Caco-2 (cell line): ENCODE data around the gene CASP9. TPM values are rescaled to one million over a fixed set of nuclear protein-coding genes. Genes with fewer than 3 reads are reported as not detected.

Source experiments
- BruUV-seq: library from RNA; stranded (reverse); fragments of 400-500 nt; replicated peaks from 2 replicates; lab custom pipeline; 2021; lab: Mats Ljungman, UMichigan
- CTCF ChIA-PET: fragments of 300-600 bp; sonication (Branson Sonifier 250); formaldehyde crosslinking; loops from one replicate; lab custom pipeline; 2022; ENCODE audit warnings: antibody characterized with exemption; lab: Charles Lee
- POLR2A ChIA-PET: fragments of 300-600 bp; sonication (Branson Sonifier 250); formaldehyde crosslinking; loops from one replicate; lab custom pipeline; 2022; ENCODE audit warnings: antibody characterized with exemption; lab: Charles Lee
- DNase-seq, 2 experiments: peaks; one replicate each; pipeline versions ENCODE4 v3.0.0 to v3.0.0-alpha.2; 2020 to 2022
- H3K27me3 ChIP-seq: replicated peaks from 2 replicates; pipeline ENCODE4 v1.6.0; 2011; ENCODE audit warnings: low read length; ENCODE audit not compliant: control insufficient read depth, insufficient read depth
- H3K36me3 ChIP-seq: 2 replicates; pipeline ENCODE4 v1.5.1; 2011; ENCODE audit warnings: low read length; ENCODE audit not compliant: control insufficient read depth, insufficient read depth
- H3K4me1 ChIP-seq: fragments of 250-450 bp; sonication (Bioruptor Pico); 2 replicates; pipeline ENCODE4 v1.5.1; 2020; ENCODE audit warnings: mild to moderate bottlenecking
- H3K4me3 ChIP-seq: 2 replicates; pipeline ENCODE4 v1.5.1; 2011; ENCODE audit warnings: low read depth, mild to moderate bottlenecking, control low read depth, low read length
- H3K9me3 ChIP-seq: fragments of 250-450 bp; sonication (Bioruptor Pico); 2 replicates; pipeline ENCODE4 v1.5.1; 2020; ENCODE audit warnings: mild to moderate bottlenecking, moderate library complexity
- H3K27ac Mint-ChIP-seq: one replicate; pipeline ENCODE4 v1.8.0; 2022; ENCODE audit warnings: mixed read lengths; ENCODE audit not compliant: unreplicated experiment
- H3K27me3 Mint-ChIP-seq: one replicate; pipeline ENCODE4 v1.8.0; 2022; ENCODE audit warnings: mixed read lengths; ENCODE audit not compliant: insufficient read depth, unreplicated experiment
- H3K36me3 Mint-ChIP-seq: one replicate; pipeline ENCODE4 v1.8.0; 2022; ENCODE audit warnings: mild to moderate bottlenecking, mixed read lengths; ENCODE audit not compliant: insufficient read depth, unreplicated experiment
- H3K4me1 Mint-ChIP-seq: one replicate; pipeline ENCODE4 v1.8.0; 2022; ENCODE audit warnings: low read depth, mixed read lengths; ENCODE audit not compliant: unreplicated experiment
- H3K4me3 Mint-ChIP-seq: one replicate; pipeline ENCODE4 v1.8.0; 2022; ENCODE audit warnings: mild to moderate bottlenecking, moderate library complexity, mixed read lengths; ENCODE audit not compliant: unreplicated experiment
- H3K9me3 Mint-ChIP-seq: one replicate; pipeline ENCODE4 v1.8.0; 2022; ENCODE audit warnings: mixed read lengths; ENCODE audit not compliant: unreplicated experiment
- CTCF ChIP-seq, 2 experiments: fragments of 200-600 bp in 1 of 2; IDR thresholded peaks; 1 replicate in 1 of 2; 2 replicates in 1 of 2; pipeline versions ENCODE4 v1.5.1 to v1.8.0; 2011 to 2022; ENCODE audit warnings: antibody characterized with exemption in 1 of 2, control low read depth in 1 of 2, inconsistent platforms in 1 of 2, low read depth in 1 of 2, low read length in 1 of 2, mild to moderate bottlenecking in 1 of 2, moderate library complexity in 1 of 2; ENCODE audit not compliant: insufficient read depth in 1 of 2, severe bottlenecking in 1 of 2, unreplicated experiment in 1 of 2
- intact Hi-C: fragments of 100-400 bp; cut with micrococcal nuclease; formaldehyde crosslinking; loops from one replicate; pipeline ENCODE4 v1.10.0; 2022; ENCODE audit not compliant: unreplicated experiment
- total RNA-seq: library from RNA; stranded (reverse); gene quantifications from 2 replicates; pipeline ENCODE4 v1.2.3, GENCODE V29; 2022

Gene CASP9
- total RNA-seq, 1 experiment from 2014 or later: 9.9 TPM

DNA sequence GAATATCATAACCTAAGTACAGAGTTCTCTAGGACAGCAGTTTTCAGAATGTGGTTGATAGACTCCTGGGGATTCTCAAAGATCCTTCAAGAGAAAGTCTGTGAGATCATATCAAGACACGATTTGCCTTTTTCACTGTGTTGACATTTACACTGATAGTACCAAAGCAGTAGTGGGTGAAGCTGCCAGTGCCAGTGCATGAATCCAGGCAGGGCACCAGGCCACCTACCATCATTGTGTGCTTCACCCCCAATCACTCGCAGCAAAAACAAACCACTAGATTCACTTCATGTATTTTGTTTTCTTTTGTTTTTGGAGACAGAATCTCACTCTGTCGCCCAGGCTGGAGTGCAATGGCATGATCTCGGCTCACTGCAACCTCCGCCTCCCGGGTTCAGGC, 26.6 kb upstream of the CASP9 start:
- ChIA-PET CTCF (no interaction called here), POLR2A (no interaction called here)
- DNase-seq: no peak
- H3K36me3 ChIP-seq: peaks cover 1% of the 10 kb centered on the region; the same call in 1 of the 2 replicates
- Mint-ChIP-seq H3K9me3 (no peaks in the 10 kb centered on the region), H3K4me3 (no peak overlapping the region), H3K36me3 (peaks cover 25% of the 10 kb centered on the region), H3K4me1 (no peaks in the 10 kb centered on the region), H3K27me3 (no peaks in the 10 kb centered on the region), H3K27ac (no peak overlapping the region)
- no peaks in the 10 kb centered on the region for H3K4me1 ChIP-seq
- H3K9me3 ChIP-seq: no peaks in the 10 kb centered on the region
- TF ChIP-seq CTCF (IDR thresholded peaks at IDR 0.05; ENCODE audit: insufficient read depth in 1 of 2, low read depth in 1 of 2, low read length in 1 of 2, severe bottlenecking in 1 of 2, unreplicated experiment in 1 of 2): no peak
- H3K4me3 ChIP-seq: no peak overlapping the region
- H3K27me3 ChIP-seq: no peaks in the 10 kb centered on the region
- BruUV-seq: no TSS peak
- intact Hi-C loops: no loop called here

DNA sequence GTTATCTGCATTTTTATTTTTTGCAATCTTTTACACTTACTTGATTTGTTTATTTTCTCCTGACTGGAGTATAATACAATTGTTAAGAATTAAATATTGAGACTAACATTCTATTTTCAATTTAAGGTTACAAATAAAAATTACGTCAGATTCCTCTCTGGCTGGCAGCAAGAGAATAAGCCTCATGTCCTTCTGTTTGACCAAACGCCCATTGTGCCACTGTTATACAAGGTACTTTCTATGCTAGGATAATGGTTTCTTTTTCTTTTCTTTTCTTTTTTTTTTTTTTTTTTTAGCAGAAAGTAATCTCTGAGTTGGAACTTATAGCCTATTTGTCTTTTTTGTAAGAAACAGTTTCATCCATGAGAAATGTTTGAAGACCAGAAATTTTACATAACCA, 22.6 kb upstream of the CASP9 start:
- POLR2A ChIA-PET: no interaction called here
- Histone ChIP-seq H3K9me3 (no peaks in the 10 kb centered on the region), H3K4me1 (no peaks in the 10 kb centered on the region), H3K36me3 (peaks cover 1% of the 10 kb centered on the region; the same call in 1 of the 2 replicates), H3K4me3 (no peak overlapping the region), H3K27me3 (no peaks in the 10 kb centered on the region)
- no TSS peak for BruUV-seq
- no peaks in the 10 kb centered on the region for H3K9me3 Mint-ChIP-seq
- peaks cover 8% of the 10 kb centered on the region for H3K4me1 Mint-ChIP-seq
- H3K27ac Mint-ChIP-seq: no peak overlapping the region
- no peaks in the 10 kb centered on the region for H3K27me3 Mint-ChIP-seq
- H3K4me3 Mint-ChIP-seq: no peak overlapping the region
- intact Hi-C loops: no loop called here
- CTCF ChIA-PET: no interaction called here
- peaks cover 36% of the 10 kb centered on the region for H3K36me3 Mint-ChIP-seq
- no peak for DNase-seq
- TF ChIP-seq CTCF (IDR thresholded peaks at IDR 0.05; ENCODE audit: insufficient read depth in 1 of 2, low read depth in 1 of 2, low read length in 1 of 2, severe bottlenecking in 1 of 2, unreplicated experiment in 1 of 2): no peak

- BruUV-seq: no TSS peak
- Mint-ChIP-seq H3K4me3 (no peak overlapping the region), H3K27ac (no peak overlapping the region), H3K36me3 (peaks cover 29% of the 10 kb centered on the region), H3K27me3 (no peaks in the 10 kb centered on the region), H3K4me1 (peaks cover 8% of the 10 kb centered on the region), H3K9me3 (no peaks in the 10 kb centered on the region)
- intact Hi-C loops: no loop called here
- Histone ChIP-seq H3K4me3 (no peak overlapping the region), H3K36me3 (no peaks in the 10 kb centered on the region; the same call in 1 of the 2 replicates), H3K9me3 (no peaks in the 10 kb centered on the region), H3K27me3 (no peaks in the 10 kb centered on the region), H3K4me1 (no peaks in the 10 kb centered on the region)
- DNase-seq: no peak
- TF ChIP-seq CTCF (IDR thresholded peaks at IDR 0.05; ENCODE audit: insufficient read depth in 1 of 2, low read depth in 1 of 2, low read length in 1 of 2, severe bottlenecking in 1 of 2, unreplicated experiment in 1 of 2): no peak
- ChIA-PET POLR2A (no interaction called here), CTCF (interaction anchor here (0.6 kb wide), 1 partner anchor 531 kb away, joined by 4 read pairs; no protein-coding TSS in a partner anchor)
These were observed 19.9 kb upstream of the CASP9 start for GRCh38 chr1:15543589-15544568.
